ENCODE measurements around the gene OFD1.

DNA sequence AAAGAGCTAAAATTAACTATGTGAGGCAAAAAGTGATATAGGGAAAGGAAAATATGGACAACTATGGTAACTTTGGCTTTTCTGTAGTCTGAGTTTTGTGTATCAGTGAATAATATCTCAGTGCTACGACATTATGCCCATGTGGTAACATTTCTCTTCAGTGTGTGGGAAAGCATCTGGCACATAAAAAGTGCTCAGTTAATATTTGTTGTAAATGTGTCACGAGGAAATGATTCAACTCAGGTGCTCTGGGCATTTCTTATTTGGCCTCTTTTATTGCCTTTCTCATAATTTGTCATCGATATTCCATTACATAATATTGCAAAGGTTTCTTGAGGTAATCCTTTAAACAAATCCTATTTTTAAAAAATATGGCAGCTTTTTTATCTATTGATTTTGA lies 17.6 kb downstream of the OFD1 start:
- TF ChIP-seq EP300 (IDR thresholded peaks at IDR 0.05) (no peak), POLR2A (IDR thresholded peaks at IDR 0.05; ENCODE audit: low read length) (no peak), RAD21 (conservative IDR thresholded peaks at IDR 0.05 in 1 of 2, IDR thresholded peaks at IDR 0.05 in 1 of 2) (no peak), CBX8 (IDR thresholded peaks at IDR 0.05) (no peak), CHD2 (IDR thresholded peaks at IDR 0.05; ENCODE audit: low read length, partially characterized antibody) (no peak), PHF8 (IDR thresholded peaks at IDR 0.05; ENCODE audit: borderline replicate concordance, low read depth) (no peak)
- TF ChIP-seq, protein P1, sequence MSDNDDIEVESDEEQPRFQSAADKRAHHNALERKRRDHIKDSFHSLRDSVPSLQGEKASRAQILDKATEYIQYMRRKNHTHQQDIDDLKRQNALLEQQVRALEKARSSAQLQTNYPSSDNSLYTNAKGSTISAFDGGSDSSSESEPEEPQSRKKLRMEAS (IDR thresholded peaks at IDR 0.05) = no peak
- TF ChIP-seq, protein P2, sequence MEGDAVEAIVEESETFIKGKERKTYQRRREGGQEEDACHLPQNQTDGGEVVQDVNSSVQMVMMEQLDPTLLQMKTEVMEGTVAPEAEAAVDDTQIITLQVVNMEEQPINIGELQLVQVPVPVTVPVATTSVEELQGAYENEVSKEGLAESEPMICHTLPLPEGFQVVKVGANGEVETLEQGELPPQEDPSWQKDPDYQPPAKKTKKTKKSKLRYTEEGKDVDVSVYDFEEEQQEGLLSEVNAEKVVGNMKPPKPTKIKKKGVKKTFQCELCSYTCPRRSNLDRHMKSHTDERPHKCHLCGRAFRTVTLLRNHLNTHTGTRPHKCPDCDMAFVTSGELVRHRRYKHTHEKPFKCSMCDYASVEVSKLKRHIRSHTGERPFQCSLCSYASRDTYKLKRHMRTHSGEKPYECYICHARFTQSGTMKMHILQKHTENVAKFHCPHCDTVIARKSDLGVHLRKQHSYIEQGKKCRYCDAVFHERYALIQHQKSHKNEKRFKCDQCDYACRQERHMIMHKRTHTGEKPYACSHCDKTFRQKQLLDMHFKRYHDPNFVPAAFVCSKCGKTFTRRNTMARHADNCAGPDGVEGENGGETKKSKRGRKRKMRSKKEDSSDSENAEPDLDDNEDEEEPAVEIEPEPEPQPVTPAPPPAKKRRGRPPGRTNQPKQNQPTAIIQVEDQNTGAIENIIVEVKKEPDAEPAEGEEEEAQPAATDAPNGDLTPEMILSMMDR (IDR thresholded peaks at IDR 0.05) = no peak
- TF ChIP-seq, protein P3, sequence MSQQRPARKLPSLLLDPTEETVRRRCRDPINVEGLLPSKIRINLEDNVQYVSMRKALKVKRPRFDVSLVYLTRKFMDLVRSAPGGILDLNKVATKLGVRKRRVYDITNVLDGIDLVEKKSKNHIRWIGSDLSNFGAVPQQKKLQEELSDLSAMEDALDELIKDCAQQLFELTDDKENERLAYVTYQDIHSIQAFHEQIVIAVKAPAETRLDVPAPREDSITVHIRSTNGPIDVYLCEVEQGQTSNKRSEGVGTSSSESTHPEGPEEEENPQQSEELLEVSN (IDR thresholded peaks at IDR 0.05; ENCODE audit: borderline replicate concordance, low read depth) = no peak

Data from A549 (cell line).